Measurements from ENCODE around the gene CEP19. TPM values are rescaled to one million over a fixed set of nuclear protein-coding genes. Genes with fewer than 3 reads are reported as not detected.

CEP19 gene
- total and polyA plus RNA-seq, 2 of the 4 experiments (the other 2 are of a cell fraction) = 1.1 to 1.4 TPM

DNA sequence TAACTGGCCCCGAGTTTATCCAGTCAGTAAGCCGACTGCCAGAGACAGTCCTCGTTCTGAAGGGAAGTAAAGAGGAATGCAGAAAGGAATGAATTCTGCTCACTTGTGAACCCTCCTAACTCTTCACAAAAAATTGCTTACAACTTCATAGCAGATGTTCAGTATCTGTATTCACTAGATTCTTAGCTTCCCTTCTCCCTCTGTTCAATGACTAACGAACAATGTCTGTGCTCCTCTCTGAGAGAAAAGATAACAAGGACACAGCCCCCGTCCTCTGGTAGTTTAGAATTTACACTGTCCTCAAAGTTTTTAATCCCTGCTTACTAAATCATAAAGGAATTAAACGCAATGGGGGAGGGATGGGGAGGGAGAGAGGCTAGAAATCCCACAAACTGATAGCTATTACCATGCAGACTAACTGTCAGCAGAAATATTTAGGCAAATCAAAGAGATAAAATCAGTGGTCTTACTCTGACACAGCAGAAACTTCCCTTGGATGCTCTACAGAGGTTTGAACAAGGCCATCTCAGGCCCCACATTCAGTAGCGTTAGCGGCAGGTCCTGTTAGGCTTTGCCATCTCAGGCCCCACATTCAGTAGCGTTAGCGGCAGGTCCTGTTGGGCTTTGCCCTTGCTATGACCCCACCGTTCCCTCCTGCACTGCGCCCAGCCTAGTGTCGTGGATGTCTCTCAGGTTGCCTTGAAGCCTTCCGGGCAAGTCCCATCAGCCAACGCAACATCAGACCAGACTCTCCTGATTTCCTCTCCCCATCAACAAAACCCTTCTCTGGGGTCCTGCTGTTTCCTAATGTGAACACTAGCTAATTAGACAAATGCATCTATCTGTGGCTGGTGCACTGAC lies 49.1 kb downstream of the CEP19 start:
- Histone ChIP-seq H3K27ac (ENCODE audit: insufficient read depth, low read length) (peak overlapping the region; percentile 9; the same call in 1 of the 2 replicates), H3K79me1 (ENCODE audit: low read depth in 1 of 2, low read length in 2 of 2) (no peaks in the 10 kb centered on the region), H3K36me3 (ENCODE audit: control insufficient read depth, insufficient read depth, low read length) (no peaks in the 10 kb centered on the region), H3K27me3 (ENCODE audit: control insufficient read depth, insufficient read depth, low read length) (peaks cover 3% of the 10 kb centered on the region), H2BK15ac (ENCODE audit: low read depth, low read length) (no peak overlapping the region), H3K9ac (ENCODE audit: low read depth, low read length) (no peak overlapping the region), H3K18ac (ENCODE audit: low read depth, low read length) (peak overlapping the region; percentile 68; the same call in 1 of the 2 replicates), H2BK20ac (ENCODE audit: low read depth, low read length) (no peak overlapping the region), H3K23ac (ENCODE audit: low read depth, low read length) (no peak overlapping the region), H2AFZ (replicated peaks; ENCODE audit: low read length, poor library complexity) (peak overlapping the region; percentile 33), H4K5ac (ENCODE audit: low read depth, low read length) (peak overlapping the region; percentile 18; the same call in 1 of the 2 replicates), H3K9me1 (ENCODE audit: insufficient read depth, low read length) (0 out of 2 replicates have a peak, but pooled peaks cover 2% of the 10 kb centered on the region), H4K8ac (ENCODE audit: low read depth in 2 of 2, low read length in 2 of 2) (no peak overlapping the region), H4K91ac (ENCODE audit: insufficient read depth, low read depth, low read length) (no peak overlapping the region), H2BK120ac (ENCODE audit: low read depth, low read length) (no peak overlapping the region; the same call in 1 of the 2 replicates), H3K4me2 (ENCODE audit: low read depth, low read length) (peak overlapping the region; percentile 21), H2BK5ac (ENCODE audit: low read depth, low read length, poor library complexity, severe bottlenecking) (no peak overlapping the region), H2AK9ac (replicated peaks; ENCODE audit: low read depth, low read length, poor library complexity) (no peak overlapping the region), H3K4ac (ENCODE audit: low read depth, low read length) (no peak overlapping the region), H3K4me1 (ENCODE audit: control insufficient read depth, insufficient read depth, low read length) (peaks cover 10% of the 10 kb centered on the region; the same call in 1 of the 2 replicates), H3K9me3 (ENCODE audit: control insufficient read depth, insufficient read depth, low read length) (no peaks in the 10 kb centered on the region), H2AK5ac (ENCODE audit: low read depth, low read length) (no peak overlapping the region), H3K56ac (ENCODE audit: extremely low read depth, insufficient read depth, low read length) (no peak overlapping the region), H3K4me3 (ENCODE audit: insufficient read depth, low read depth, low read length) (no peak overlapping the region), H3K14ac (replicated peaks; ENCODE audit: low read depth, low read length) (no peak overlapping the region), H4K20me1 (ENCODE audit: insufficient read depth, low read length) (no peaks in the 10 kb centered on the region)
- intact Hi-C loops (cut with micrococcal nuclease) = no loop called here
- ATAC-seq (ENCODE audit: low read depth) (peak; percentile 86), DNase-seq (peak; percentile 41)
- no TSS peak for BruUV-seq (replicated peaks)
- in situ Hi-C loops (cut with MboI; ENCODE audit: low sequenced_read_pairs) = no loop called here
- TF ChIP-seq MAFK (IDR thresholded peaks at IDR 0.05; ENCODE audit: low read depth, low read length) (no peak), SMC3 (IDR thresholded peaks at IDR 0.05; ENCODE audit: low read depth, low read length) (no peak), RFX5 (IDR thresholded peaks at IDR 0.05; ENCODE audit: low read depth, low read length) (no peak), NFE2L2 (IDR thresholded peaks at IDR 0.05; ENCODE audit: low read depth, low read length) (no peak), POLR2A (IDR thresholded peaks at IDR 0.05; ENCODE audit: low read depth, low read length) (no peak), RCOR1 (IDR thresholded peaks at IDR 0.05; ENCODE audit: insufficient replicate concordance, low read length) (no peak), CEBPB (IDR thresholded peaks at IDR 0.05; ENCODE audit: low read depth, low read length) (no peak)
- TF ChIP-seq, protein P1, sequence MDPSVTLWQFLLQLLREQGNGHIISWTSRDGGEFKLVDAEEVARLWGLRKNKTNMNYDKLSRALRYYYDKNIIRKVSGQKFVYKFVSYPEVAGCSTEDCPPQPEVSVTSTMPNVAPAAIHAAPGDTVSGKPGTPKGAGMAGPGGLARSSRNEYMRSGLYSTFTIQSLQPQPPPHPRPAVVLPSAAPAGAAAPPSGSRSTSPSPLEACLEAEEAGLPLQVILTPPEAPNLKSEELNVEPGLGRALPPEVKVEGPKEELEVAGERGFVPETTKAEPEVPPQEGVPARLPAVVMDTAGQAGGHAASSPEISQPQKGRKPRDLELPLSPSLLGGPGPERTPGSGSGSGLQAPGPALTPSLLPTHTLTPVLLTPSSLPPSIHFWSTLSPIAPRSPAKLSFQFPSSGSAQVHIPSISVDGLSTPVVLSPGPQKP (IDR thresholded peaks at IDR 0.05; ENCODE audit: borderline replicate concordance, low read depth, low read length) = no peak
- TF ChIP-seq, protein P2, sequence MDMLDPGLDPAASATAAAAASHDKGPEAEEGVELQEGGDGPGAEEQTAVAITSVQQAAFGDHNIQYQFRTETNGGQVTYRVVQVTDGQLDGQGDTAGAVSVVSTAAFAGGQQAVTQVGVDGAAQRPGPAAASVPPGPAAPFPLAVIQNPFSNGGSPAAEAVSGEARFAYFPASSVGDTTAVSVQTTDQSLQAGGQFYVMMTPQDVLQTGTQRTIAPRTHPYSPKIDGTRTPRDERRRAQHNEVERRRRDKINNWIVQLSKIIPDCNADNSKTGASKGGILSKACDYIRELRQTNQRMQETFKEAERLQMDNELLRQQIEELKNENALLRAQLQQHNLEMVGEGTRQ (IDR thresholded peaks at IDR 0.05; ENCODE audit: low read depth, low read length) = no peak
- TF ChIP-seq, protein P3, sequence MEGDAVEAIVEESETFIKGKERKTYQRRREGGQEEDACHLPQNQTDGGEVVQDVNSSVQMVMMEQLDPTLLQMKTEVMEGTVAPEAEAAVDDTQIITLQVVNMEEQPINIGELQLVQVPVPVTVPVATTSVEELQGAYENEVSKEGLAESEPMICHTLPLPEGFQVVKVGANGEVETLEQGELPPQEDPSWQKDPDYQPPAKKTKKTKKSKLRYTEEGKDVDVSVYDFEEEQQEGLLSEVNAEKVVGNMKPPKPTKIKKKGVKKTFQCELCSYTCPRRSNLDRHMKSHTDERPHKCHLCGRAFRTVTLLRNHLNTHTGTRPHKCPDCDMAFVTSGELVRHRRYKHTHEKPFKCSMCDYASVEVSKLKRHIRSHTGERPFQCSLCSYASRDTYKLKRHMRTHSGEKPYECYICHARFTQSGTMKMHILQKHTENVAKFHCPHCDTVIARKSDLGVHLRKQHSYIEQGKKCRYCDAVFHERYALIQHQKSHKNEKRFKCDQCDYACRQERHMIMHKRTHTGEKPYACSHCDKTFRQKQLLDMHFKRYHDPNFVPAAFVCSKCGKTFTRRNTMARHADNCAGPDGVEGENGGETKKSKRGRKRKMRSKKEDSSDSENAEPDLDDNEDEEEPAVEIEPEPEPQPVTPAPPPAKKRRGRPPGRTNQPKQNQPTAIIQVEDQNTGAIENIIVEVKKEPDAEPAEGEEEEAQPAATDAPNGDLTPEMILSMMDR (conservative IDR thresholded peaks at IDR 0.05; ENCODE audit: low read depth, low read length) = no peak
- CTCF ChIA-PET = interaction anchor here (0.5 to 0.6 kb wide), 2 partner anchors 74 to 593 kb away, joined by 6 read pairs; no protein-coding TSS in a partner anchor
- POLR2A ChIA-PET (ENCODE audit: unreplicated experiment) = no interaction called here
- WGBS, 2 experiments (ENCODE audit: extremely low coverage in 2 of 2, insufficient read length in 1 of 2) = 49% methylated on average over 5 of the region's 15 CpGs; no CpG with 5 or more reads in 1 of the 2 experiments
- dilution Hi-C loops (cut with HindIII; ENCODE audit: low sequenced_read_pairs, unreplicated experiment) = no loop called here

Data from IMR-90 (cell line).